ENCODE measurements around the gene SERHL2.
"Not testable (repeated sequence)": the region's sequence is repeated elsewhere in the genome, so short reads cannot be mapped to it uniquely, and the experiment has no call there.

Gene SERHL2

DNA sequence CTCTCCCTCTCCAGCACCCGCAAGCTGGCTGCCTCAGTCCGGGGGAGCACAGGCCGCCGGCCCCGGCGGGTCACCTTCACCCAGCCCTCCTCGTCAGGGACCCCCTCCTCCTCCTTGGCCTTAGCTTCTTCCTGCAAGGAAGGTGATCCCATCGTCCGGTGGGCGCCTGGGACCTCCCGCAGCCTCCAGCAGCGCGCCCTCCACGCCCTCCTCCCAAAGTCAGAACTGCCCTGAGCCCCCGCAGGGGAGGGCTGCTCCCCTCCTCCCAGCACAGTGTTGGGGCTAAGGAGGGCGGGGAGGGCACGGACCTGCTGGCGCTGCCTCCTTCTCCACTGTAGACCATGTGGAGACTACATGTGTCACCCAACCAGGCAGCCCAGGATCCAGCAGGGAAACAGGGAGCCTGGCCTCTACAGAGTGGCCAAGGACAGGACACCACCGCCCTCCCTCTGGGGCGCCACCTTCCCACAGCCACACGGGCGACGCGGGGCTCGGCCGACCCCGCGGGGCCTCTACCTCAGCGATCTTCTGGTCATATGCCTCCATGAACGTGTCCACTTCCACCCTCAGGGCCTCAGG lies 22.3 kb downstream of the SERHL2 start:
- DNase-seq, result not testable (repeated sequence)

DNA sequence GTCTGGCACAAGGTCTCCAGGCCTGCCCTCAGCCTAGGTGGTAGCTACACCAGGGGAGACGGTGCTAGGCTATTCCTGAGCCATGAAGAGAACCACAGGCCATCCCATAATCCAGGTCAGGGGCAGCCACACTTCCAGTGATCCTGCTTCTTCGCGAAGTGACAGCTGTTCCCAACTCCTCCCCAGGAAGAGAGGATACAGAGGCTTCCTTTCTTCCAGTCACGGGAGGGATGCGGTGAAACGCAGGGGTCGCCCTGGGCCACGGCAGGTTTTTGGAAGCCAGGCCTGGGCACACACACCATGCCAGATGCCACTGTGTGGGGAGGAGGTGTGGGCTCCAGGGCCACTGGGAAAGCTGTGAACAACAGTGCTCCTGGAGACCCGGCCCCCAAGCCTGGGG lies 23.4 kb downstream of the SERHL2 start:
- not testable (repeated sequence) for DNase-seq

DNA sequence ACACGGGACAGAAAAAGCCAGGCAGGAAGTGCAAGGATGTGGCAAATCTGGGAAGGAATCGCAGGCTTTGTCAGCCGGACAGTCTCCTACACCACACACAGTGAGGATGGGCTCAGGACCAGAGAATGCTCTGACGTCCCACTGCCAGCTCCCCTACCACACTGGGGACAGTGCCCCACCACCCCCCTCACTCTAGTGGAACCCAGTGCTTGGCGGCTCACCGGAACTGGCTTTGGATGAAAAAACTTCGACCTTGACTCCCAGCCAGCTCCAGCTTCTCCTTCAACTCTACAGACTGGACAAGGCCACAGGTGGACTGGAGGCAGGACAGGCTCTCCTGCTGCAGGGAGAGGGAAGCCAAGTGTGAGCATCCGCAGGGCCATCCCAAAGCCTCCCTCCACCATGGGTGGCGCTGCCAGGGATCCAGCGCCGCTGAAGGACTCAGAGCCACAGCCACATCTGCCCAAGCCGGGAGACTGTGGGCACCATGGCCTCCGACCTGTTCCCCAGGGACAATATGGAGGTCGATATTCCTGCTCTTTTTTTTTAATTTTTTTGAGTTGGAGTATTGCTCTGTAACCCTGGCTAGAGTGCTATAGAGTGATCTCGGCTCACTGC lies 24.0 kb downstream of the SERHL2 start:
- no peak for DNase-seq

DNA sequence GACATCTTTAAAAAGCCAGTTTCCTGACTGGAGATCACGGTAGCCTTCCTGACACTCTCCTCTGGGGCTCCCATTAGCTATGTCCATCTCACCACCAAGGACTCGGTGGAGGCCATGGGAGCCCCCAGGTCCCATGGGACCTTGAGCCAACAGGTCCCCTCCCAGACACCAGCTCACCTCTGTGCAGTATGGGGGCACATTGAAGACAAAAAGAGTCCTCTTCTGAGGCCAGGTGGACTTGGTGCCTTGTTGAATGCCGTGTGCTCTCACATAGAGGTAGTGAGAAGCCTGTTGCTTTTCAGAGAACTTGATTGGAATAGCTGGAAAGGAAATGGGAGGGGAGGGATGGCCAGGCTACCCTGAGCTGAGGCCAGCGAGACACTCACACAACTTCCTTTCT lies 26.3 kb downstream of the SERHL2 start:
- DNase-seq, result not testable (repeated sequence)

DNA sequence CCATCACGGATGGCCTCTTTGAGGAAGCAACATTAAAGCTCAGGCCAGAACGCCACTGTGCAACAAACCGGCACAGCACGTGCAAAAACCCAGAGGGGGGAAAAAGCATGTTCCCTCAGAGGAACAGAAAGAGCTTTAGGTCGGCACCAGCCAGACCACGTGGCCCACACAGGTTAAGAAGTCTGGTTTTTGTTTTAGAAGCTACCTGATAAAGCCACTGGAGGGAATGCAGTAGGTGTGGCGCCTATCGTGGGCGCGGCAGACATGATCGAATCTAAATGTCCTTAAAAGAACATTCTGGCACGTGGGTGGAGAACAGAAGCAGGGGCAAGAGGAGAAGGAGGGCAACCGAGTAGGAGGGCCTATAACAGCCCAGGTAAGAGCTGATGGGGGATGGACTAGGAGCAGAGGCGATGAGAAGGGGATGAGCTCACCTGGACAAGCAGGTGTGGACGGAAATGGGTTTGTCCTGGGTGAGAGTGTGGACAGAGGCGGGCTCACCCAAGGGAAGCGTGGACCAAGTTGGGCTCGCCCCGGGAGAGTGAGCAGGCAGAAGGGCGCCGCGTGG lies 27.5 kb downstream of the SERHL2 start:
- DNase-seq, result not testable (repeated sequence)

DNA sequence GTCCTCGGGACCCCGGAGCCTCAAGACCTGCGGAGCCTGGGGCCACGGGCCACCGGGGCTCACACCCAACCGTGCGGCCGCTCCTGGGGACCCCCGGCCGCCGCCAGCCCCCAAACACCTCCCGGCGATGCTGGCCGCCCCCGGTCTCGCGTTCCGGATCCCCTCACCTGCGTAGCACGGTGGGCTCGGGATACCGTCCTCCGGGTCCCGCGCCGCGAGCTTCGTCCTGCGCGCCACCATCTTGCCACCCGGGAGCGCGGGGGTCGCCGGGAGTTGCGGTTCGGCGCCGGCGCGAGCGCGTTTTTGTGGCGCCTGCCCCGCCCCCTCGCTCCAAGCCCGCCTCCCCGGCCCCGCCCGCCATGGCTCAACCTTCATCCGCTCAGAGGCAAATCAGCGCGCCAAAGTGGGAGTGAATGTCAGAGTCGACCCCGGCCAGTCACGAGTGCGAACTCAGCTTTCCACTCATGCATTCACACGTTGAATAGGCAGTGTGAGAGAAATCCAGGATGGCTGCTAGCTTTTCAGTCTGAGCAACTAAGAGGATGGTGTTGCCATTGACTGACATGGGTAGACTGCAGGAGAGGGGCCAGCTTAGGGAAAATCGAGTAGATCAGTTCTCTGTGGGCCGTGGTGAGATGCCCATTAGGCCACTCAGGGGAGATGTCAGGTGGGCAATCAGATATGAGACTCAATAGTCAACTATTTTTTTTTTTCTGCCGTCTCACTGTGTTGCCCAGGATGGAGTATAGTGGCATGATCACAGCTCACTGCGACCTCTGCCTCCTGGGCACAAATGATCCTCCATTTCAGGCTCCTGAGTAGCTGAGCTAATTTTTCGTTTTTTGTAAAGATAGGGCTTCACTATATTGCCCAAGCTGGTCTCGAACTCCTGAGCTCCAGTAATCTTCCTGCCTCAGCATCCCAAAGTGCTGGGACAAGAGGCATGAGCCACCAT lies 28.3 kb downstream of the SERHL2 start:
- DNase-seq, result peak; percentile 87

DNA sequence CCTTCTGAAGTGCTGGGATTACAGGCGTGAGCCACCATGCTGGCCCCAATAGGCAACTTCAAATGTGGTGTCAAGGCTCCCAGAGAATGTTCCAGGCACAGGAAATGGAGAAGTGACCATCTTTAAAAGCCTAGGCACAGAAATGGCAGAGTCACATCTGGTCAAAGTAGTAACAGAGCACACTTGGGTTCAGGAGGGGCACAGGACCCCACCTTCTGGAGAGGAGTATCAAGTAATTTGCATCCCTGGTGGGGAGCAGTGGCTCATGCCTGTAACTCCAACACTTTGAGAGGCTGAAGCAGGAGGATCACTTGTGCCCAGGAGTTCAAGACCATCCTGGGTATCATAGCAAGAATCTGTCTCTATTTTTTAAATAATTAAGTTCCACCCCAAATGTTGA lies 29.2 kb downstream of the SERHL2 start:
- DNase-seq, result no peak

DNA sequence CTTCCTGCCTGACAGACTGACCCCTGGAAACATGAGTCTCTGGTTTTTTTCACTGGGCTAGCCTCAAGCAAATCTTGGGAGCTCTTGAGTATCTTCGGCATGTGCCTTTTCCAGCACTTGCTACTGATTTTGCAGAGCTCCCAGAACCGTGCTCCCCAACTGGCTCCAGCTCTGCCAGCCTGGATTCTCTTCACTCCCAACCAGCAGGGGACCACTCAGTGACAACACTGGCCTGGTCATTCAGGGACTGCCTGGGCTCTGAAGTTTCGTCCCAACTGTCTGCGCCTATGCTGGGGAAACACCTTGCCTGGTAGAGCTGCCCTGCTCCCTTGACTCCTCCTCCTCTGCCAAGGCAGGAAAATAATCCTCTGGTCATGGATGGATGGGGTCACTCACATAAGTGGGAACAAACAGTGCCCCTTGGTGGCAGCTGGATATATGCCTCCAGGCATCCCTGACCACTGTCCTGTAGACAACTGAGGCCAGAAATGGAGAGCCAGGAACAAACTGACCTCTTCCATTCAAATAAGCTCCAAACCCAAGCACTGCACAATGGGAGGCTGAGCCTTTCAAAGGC lies 30.7 kb downstream of the SERHL2 start:
- no peak for DNase-seq

DNA sequence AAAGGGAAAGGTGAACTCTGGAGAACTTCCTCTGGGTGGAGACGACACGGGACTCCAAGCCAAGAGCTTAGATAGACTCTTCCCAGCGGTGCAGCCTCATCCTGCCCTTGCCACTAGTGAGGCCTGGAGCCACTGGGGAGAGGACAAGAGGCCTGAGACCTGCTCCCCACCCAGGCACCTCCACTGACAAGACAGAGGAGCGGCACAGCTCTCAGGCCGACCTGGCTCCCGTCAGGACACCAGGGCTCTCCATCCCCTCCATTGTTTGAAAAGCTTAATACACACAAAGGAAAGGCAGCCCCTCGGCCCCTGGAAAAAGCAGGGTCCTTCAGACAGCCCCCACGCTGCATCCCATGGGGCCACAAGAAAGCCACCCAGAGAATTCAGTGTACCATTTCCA lies 31.3 kb downstream of the SERHL2 start:
- no peak for DNase-seq

DNA sequence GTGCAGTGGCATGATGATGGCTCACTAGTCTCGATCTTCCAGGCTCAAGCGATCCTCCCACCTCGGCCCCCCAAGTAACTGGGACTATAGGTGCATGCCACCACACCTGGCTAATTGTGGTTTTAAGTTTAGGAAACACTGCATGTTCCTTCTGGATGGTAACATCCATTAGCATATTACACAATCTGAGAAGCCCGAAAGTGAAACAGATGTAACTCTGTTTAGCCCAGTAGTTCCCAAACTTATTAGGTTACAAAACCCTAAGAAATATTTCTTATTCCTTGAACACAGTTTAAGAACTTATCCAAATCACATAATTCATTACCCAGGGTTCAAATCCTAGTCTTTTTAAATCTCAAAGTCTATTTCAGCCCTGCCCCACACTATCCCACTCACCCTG lies 32.6 kb downstream of the SERHL2 start:
- no peak for DNase-seq

DNA sequence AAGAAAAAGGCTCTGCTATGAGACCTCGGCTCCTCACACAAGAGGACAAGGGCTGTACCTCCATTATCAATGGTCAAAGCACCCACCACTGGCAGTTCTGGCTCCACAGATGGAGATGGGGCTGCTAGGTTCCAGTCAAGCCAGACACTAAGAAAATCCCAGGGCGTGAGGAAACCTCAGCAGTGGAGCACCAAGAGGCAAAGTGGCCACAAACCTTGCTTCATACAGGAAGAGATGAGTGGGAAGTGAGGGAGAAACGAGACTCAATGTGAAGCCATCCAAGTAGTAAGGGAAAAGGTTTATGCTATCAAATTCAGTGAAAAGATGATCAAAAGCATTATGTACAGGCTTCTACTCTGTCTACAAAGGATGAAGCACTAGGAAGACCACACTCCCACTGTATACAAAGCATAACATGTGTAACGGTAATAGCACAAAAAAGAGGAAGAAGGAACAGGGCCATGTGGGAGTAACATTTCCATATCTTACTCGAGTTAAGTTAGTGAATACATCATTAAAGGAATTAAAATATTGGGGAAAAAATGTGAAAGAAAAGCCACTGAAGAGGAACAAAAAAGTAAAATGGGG lies 33.9 kb downstream of the SERHL2 start:
- DNase-seq, result no peak

DNA sequence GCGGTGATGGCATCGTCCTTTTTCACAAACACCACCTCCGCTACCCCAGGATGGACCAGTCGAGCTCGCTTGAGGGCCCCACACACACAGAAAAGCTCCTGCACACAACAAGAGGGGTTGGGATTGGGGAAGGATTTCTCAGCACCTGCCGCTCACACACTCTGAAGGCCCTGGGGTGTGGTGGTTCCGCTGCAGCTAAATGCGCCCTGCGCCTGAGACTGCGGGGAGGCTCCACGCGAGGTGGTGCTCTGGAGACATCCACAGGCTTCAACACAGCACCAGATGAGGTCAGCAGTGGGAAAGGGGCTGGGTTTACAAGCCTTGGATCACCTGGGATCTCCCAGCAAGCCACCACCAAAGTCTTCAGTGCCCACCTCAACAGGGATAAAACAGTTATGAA lies 38.2 kb downstream of the SERHL2 start:
- DNase-seq, result no peak

DNA sequence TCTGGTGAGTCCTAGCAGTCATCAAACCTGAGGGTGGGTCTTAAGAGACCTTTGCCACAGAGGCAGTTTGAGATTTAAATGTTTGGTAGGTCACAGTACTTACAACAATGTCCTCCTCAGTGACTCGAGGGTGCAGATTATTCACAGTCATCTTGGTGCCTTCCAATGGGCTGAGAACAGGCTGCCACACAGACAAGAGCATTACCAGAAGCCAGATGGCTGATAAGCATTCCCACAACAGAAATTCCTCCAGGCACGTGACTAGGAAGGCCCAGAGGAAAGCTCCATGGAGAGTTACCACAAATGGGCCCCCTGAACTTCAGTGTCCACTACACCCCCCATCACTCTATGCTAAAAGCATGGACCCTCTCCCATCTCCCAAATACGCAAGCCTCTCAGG lies 41.7 kb downstream of the SERHL2 start:
- no peak for DNase-seq

DNA sequence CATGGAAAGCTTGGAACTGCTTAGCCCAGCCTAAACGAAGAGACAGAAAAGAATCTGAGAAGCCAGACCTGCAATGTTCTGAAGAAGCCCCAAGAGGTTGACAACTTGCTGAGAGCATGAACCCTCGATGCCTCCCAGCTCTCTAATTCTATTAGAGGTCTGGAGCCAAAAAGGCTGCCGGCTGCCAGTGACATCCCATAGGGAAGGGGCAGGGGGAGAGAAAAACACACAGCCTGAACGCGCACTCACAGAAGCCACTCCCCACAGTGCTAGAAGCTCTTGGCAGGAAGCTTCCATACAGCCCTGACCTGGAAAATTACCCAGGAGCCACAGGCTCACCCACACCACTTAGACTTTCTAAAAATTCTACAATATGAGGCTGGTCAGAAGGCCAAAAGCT lies 42.6 kb downstream of the SERHL2 start:
- no peak for DNase-seq

DNA sequence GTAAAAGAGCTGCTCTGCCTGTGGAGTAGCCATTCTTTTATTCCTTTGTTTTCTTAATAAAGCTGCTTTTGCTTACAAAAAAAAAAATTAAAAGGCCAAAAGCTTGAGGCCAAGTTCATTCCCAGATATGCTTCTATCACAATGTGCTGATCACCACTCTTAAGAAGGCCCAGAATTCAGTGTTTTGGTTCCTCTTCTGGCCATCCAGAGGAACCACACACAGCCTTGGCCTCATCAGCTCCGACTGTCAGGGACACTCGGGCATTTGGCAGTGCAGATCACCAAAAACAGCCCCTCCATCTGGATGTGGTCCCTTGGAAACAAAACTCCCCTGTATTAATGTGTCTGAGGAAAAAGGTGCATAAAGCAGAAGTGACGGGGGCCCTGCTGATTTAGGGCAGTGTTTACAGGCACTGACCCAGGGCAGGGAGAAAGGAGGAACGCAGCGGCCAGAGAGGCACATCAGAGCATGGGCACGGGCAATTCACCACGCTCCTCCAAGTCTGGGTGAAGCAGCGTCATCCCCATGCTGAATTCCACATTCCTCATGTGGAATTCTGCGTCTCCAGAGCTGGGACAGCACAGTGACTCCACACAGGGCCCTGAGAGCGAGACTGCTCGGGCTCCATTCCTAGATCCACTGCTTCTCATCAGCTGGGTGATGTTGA lies 43.2 kb downstream of the SERHL2 start:
- no peak for DNase-seq

DNA sequence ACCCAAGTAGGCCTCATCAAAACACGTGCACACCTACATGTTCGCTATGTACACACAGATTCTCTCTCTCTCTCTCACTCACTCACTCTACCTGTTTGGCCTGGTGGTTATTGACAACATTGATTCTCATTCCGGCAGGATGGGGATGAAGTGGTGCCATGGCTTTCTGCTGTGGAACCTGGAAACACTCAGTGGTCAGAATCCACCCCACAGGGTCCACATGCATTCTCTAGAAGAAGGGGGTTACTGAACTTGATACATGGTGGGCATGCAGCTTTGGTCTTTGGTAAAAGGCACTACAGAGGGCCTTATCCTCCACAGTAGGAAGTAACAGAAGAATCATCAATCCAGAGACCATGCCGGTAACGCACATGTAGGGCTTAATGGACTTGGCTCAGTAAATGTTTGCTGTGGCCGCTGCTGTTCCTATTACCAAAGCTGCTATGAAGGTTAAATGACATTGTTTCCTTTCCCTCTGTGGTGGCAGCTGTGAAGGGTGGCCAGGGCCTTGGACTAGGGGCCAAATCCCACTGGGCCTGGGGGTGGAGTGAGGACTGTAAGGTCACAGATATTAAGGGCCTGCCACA lies 48.2 kb downstream of the SERHL2 start:
- no peak for DNase-seq

DNA sequence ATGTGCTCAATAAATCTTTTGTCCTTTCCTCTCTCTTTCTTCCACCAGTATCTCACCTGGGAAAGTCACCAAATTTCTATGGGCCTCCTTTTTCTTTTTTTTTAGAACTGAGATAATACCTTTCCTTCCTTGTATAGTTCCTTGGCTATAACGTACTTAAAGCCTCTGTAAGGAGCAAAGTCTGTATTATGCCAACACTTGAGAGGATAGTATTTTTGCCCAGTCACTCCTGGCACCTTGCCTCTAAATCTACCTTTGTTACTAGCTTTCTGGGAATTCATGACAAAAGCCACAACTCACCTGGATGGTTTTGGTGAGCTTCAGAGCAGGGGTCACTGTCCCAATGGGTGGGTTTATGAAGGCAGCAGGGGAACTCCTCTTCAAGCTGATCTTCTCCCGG lies 48.7 kb downstream of the SERHL2 start:
- DNase-seq, result no peak

DNA sequence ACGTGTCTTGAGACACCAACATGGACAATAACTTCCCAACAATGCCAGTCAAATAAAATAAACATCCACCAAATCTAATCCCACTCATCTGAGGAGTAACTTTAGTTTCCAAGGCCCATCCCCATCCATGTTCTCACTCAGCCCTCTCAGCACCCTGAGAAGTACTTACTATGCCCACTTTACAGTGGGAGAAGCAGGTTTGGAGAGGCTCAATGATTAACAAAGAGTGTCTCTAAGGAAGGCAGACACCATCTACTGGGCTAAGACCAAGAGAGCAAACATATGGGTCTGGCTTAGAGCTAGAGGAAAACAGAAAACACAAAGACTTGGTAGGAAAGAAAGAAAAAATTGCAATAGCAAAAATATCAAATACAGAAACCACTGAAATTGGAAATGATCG lies 49.7 kb downstream of the SERHL2 start:
- no peak for DNase-seq

DNA sequence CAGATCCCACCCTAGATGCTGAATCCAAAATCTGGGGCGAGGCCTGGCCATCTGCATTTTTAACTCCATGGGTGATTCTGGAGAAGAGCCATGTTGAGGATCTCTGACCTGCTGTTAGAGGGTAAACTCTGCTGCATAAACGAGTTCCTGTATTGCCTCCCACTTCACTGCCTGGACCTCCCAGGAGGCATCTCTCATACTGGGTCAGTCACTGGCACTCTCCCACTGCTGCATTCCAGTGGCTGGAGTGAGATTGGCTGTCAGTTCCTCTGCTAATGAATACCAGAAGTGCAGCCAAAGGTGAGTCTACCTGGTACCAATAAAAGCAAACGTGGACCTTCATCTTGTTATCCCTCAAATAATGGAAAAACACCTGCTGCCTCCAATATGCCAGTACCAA lies 50.6 kb downstream of the SERHL2 start:
- no peak for DNase-seq

DNA sequence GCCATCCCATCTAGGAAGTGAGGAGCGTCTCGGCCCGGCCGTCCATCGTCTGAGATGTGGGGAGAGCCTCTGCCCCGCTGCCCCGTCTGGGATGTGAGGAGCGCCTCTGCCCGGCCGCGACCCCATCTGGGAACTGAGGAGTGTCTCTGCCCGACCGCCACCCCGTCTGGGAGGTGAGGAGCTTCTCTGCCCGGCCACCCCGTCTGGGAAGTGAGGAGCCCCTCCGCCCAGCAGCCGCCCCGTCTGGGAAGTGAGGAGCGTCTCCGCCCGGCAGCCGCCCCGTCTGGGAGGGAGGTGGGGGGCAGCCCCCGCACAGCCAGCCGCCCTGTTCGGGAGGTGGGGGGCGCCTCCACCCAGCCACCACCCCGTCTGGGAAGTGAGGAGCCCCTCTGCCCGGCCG lies 53.9 kb downstream of the SERHL2 start:
- not testable (repeated sequence) for DNase-seq

DNA sequence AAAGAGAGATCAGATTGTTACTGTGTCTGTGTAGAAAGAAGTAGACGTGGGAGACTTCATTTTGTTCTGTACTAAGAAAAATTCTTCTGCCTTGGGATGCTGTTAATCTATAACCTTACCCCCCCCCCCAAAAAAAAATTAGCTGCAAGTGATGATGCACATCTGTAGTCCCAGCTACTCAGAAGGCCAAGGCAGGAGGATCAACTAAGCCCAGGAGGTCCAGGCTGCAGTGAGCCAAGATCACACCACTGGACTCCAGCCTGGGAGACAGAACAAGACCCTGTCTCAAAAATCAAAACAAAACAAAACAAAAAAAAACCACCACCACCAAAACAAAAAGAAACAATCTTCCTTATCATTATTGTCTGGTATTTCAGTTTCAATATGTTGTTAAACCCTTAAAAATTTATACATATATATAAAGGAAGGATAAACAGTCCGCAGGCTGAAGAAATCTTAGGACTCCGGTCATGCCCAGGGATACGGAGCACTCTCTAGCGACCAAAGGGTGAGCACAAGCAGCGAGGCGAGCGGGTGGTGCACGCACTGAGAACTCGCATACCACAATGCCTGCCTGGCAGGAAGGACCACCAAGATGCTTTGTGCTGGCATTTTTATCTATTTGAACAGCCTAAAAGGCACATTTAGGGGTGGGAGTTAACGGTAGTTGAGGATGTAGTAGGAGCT lies 54.5 kb downstream of the SERHL2 start:
- DNase-seq, result no peak
